Metanephros (tissue), 2 donors: ENCODE data around the gene CCDC90B. TPM values are rescaled to one million over a fixed set of nuclear protein-coding genes. Genes with fewer than 3 reads are reported as not detected.

ENCODE experiments used
- small RNA-seq: library from RNA; depleted of rRNA; stranded (forward); fragments of <200 nt; gene quantifications from one replicate; pipeline ENCODE3, GENCODE V24; 2014; ENCODE audit warnings: low replicate concordance
- total RNA-seq: library from RNA; depleted of rRNA; stranded (reverse); fragments of >200 nt; gene quantifications from one replicate; pipeline ENCODE4 v1.2.3, GENCODE V29; 2014

Gene CCDC90B, protein sequence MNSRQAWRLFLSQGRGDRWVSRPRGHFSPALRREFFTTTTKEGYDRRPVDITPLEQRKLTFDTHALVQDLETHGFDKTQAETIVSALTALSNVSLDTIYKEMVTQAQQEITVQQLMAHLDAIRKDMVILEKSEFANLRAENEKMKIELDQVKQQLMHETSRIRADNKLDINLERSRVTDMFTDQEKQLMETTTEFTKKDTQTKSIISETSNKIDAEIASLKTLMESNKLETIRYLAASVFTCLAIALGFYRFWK
- 43.3 TPM for total RNA-seq

DNA sequence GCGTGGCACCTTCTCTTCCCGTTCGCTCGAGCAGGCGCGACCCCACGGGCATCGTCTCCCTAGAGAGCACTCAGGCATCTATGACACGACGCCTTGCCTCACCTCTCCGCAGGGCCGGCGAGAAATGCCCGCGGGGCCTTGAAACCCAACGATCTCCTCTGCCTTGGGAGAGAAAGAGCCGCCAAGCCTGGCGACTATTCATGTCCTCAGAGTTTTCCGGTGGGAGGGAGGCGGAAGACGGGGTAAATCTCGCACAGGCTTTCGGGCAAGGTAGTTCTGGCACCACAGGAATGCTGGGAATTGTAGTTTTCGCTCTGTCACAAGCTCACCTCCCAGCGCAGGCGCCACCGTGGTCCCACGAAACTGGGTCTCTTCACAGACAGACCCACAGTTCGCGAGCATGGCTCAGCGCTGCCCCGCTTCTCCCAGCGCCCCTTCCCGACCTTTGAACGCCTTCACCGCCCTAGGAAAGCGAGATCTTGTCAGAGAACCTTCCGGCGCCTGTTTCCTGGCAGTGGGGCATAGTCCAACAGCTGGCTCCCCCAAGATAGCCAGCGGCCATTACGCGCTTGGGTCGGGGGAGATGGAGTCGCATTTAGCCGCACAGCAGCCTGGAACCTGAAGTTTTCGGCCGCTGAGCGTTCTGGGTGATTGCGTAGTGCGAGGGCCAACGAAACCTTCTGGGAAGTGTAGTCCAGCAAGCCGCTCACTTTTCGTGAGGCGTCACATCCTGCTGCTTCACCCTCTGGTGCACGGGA, at the start of gene CCDC90B:
TSS of gene CCDC90B (minus strand) at position 597 of the 758 bp plus-strand sequence. CDS start at position 202, 395 bp downstream.

Small RNA genes lying within 50 kb of the gene (small RNA-seq; reads per million reads assigned to genes)
- not detected for gene AP000873.5

Other genes with a start within 250 kb of the CCDC90B start
- 16.3 TPM for gene RAB30, start 214.5 kb downstream of the CCDC90B start, total RNA-seq
- gene PCF11, start 129.2 kb downstream of the CCDC90B start, total RNA-seq, result 51.5 TPM
- 11.3 TPM for gene ANKRD42, start 92.7 kb downstream of the CCDC90B start, total RNA-seq